HG03135 (cell line): ENCODE results near the gene SKAP2.
"Not testable (repeated sequence)": the region's sequence is repeated elsewhere in the genome, so short reads cannot be mapped to it uniquely, and the experiment has no call there.

Experiments
- ATAC-seq: cut with Tn5 transposase; IDR thresholded peaks from one replicate; pipeline ENCODE4 v1.9.1; 2021; ENCODE audit warnings: mild to moderate bottlenecking, moderate library complexity; ENCODE audit not compliant: unreplicated experiment

The SKAP2 gene

GRCh38 chr7:26857506-26858240 is 6.7 kb downstream of the SKAP2 start:
- ATAC-seq = no peak

GRCh38 chr7:26857170-26857505 is 7.3 kb downstream of the SKAP2 start:
- ATAC-seq = no peak

GRCh38 chr7:26856176-26856985 is 8.0 kb downstream of the SKAP2 start:
- ATAC-seq = no peak

- ATAC-seq = no peak
Measured at GRCh38 chr7:26854876-26855855, 9.2 kb downstream of the SKAP2 start.

- ATAC-seq = no peak
Measured at GRCh38 chr7:26853788-26854393, 10.5 kb downstream of the SKAP2 start.

- no peak for ATAC-seq
Measured at GRCh38 chr7:26850193-26850651, 14.2 kb downstream of the SKAP2 start.

GRCh38 chr7:26843705-26844104 is 20.7 kb downstream of the SKAP2 start:
- ATAC-seq = no peak

- no peak for ATAC-seq
Measured at GRCh38 chr7:26842897-26843296, 21.5 kb downstream of the SKAP2 start.

- no peak for ATAC-seq
Measured at GRCh38 chr7:26841003-26841739, 23.2 kb downstream of the SKAP2 start.

- ATAC-seq = not testable (repeated sequence)
Measured at GRCh38 chr7:26836793-26837192, 27.6 kb downstream of the SKAP2 start.

- no peak for ATAC-seq
Measured at GRCh38 chr7:26815426-26815825, 49.0 kb downstream of the SKAP2 start.

- ATAC-seq = no peak
Measured at GRCh38 chr7:26813432-26813831, 51.0 kb downstream of the SKAP2 start.

- no peak for ATAC-seq
Measured at GRCh38 chr7:26794541-26794940, 69.8 kb downstream of the SKAP2 start.

- no peak for ATAC-seq
Measured at GRCh38 chr7:26792576-26792975, 71.8 kb downstream of the SKAP2 start.

GRCh38 chr7:26792006-26792405 is 72.4 kb downstream of the SKAP2 start:
- ATAC-seq = no peak

- ATAC-seq = no peak
Measured at GRCh38 chr7:26789481-26790184, 74.8 kb downstream of the SKAP2 start.

GRCh38 chr7:26787701-26788100 is 76.7 kb downstream of the SKAP2 start:
- no peak for ATAC-seq

GRCh38 chr7:26784118-26784517 is 80.3 kb downstream of the SKAP2 start:
- ATAC-seq = no peak

- ATAC-seq = no peak
Measured at GRCh38 chr7:26782501-26782900, 81.9 kb downstream of the SKAP2 start.
